ENCODE results near the gene DIRAS3. TPM values are rescaled to one million over a fixed set of nuclear protein-coding genes. Genes with fewer than 3 reads are reported as not detected.

DIRAS3 gene, protein sequence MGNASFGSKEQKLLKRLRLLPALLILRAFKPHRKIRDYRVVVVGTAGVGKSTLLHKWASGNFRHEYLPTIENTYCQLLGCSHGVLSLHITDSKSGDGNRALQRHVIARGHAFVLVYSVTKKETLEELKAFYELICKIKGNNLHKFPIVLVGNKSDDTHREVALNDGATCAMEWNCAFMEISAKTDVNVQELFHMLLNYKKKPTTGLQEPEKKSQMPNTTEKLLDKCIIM
- not detected in 2 replicates for total RNA-seq (2014; rRNA removed; shearing (Covaris generic))
- not detected in 2 replicates for total RNA-seq (2022)
- not detected for Bru-seq, nascent RNA
- BruChase-seq, experiment 1, labeled RNA remaining after a 6-hour chase, result not detected
- BruChase-seq, experiment 2, labeled RNA remaining after a 2-hour chase, result not detected
- long read RNA-seq, result 0 reads

DNA sequence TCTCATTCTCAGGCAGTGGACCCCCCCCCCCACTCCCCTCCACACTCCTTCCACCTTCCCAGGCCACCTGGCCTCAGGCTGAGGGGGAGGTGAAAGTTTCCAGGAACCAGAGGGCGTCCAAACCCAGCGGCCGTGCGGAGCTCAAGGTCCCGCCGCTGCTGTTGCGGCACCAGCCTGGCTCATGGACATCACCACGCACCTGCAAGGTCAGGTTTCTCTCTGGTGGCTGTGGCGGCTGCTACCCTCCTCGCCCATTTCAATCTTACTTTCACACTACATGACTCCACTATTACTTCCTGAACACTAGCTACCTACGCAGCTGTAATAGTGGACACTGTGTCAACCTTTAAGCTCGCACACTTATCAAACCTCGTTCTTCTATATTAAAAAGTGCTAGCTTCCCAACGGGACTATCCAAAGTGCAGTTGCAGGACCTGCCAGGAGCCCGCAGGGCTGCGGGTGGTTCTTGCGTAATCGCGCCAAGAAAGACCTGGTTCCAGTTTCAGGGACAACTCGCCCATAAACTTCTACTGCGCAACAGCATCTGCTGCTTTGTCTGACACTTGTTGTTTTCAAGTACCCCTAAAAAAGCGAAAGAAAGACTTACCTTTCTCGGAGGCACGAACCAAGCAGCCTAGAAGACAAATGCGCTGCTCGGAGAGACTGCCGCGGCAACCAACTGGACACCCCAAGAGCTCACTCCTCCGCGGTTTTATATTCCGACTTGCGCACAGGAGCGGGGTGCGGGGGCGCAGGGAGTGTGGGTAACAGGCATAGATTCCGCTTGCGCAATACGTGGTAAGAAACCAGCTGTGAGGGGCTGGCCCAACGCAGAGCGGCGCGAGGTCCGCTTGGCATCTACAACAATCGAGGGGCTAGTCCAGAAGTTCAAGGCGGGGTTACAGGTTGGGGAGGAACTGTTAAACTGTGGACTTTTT, at the start of gene DIRAS3:
Gene DIRAS3, minus strand, starts transcription at position 687 of the 938 bp plus-strand sequence. CDS start 3,330 bp downstream, outside the sequence.
- Histone ChIP-seq H3K79me2 (ENCODE audit: insufficient read depth, low read depth, low read length) (no peaks in the 10 kb centered on the region), H3K4me3 (ENCODE audit: low read depth, low read length, poor library complexity, severe bottlenecking) (no peak within 1 kb of the TSS), H2AFZ (ENCODE audit: low read length) (no peak within 1 kb of the TSS), H4K20me1 (ENCODE audit: insufficient read depth, low read length) (no peaks in the 10 kb centered on the region), H3K36me3 (ENCODE audit: insufficient read depth, low read length) (no peaks in the 10 kb centered on the region), H3K4me2 (ENCODE audit: low read length) (no peak within 1 kb of the TSS), H3K27ac (ENCODE audit: low read depth, low read length, poor library complexity, severe bottlenecking) (no peak within 1 kb of the TSS), H3K9me3 (ENCODE audit: low read length) (no peaks in the 10 kb centered on the region), H3K9me2 (ENCODE audit: insufficient read depth, low read length) (no peaks in the 10 kb centered on the region), H3K4me1 (ENCODE audit: insufficient read depth, low read length, poor library complexity, severe bottlenecking) (no peaks in the 10 kb centered on the region)
- no peak for DNase-seq (ENCODE audit: low spot score)
- POLR2A ChIA-PET, result interaction anchor here (0.7 kb wide), 1 partner anchor 929 kb away, joined by 4 read pairs; no protein-coding TSS in a partner anchor
- TF ChIP-seq CTCF (conservative IDR thresholded peaks at IDR 0.05; ENCODE audit: low read length) (no peak), EZH2phosphoT487 (IDR thresholded peaks at IDR 0.05; ENCODE audit: borderline replicate concordance, low read depth, low read length) (no peak)
- intact Hi-C loops (cut with micrococcal nuclease; ENCODE audit: unreplicated experiment), result no loop called here
- no TSS peak for BruUV-seq (replicated peaks)
- CTCF ChIA-PET (ENCODE audit: unreplicated experiment), result no interaction called here

DNA sequence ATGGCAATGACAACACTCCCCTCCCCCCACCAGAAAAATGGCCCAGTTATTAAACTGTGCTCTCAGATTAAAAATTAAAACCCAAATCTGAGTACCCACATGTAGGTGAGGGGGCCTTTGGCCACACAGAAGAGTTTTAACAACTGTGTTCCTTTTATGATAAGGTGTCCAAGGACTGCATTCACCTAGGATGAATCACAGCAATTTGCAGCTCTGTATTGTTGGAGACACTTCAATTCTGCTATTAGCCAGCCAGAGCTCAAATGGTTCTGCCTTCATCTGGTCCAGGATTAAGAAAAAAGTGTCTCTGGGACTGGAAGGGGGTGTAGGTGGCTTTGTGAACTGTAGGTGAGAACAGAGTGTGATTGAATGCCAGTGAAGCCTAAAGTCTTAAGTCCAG, 43.3 kb upstream of the DIRAS3 start:
- H3K4me2 ChIP-seq (ENCODE audit: low read length), result no peak overlapping the region
- no peak for DNase-seq (ENCODE audit: low spot score)
- POLR2A ChIA-PET, result interaction anchor here (0.5 kb wide), 1 partner anchor 15 kb away, joined by 3 read pairs; no protein-coding TSS in a partner anchor
- intact Hi-C loops (cut with micrococcal nuclease; ENCODE audit: unreplicated experiment), result no loop called here
- no peak overlapping the region for H2AFZ ChIP-seq (ENCODE audit: low read length)
- H3K36me3 ChIP-seq (ENCODE audit: insufficient read depth, low read length), result no peaks in the 10 kb centered on the region
- CTCF ChIA-PET (ENCODE audit: unreplicated experiment), result interaction anchor here (0.5 kb wide), 1 partner anchor 72 kb away, joined by 3 read pairs; no protein-coding TSS in a partner anchor
- H3K27ac ChIP-seq (ENCODE audit: low read depth, low read length, poor library complexity, severe bottlenecking), result no peak overlapping the region
- H3K79me2 ChIP-seq (ENCODE audit: insufficient read depth, low read depth, low read length), result no peaks in the 10 kb centered on the region
- BruUV-seq (replicated peaks), result no TSS peak
- H3K4me3 ChIP-seq (ENCODE audit: low read depth, low read length, poor library complexity, severe bottlenecking), result no peak overlapping the region
- TF ChIP-seq EZH2phosphoT487 (IDR thresholded peaks at IDR 0.05; ENCODE audit: borderline replicate concordance, low read depth, low read length), result no peak
- TF ChIP-seq CTCF (conservative IDR thresholded peaks at IDR 0.05; ENCODE audit: low read length), result no peak
- no peaks in the 10 kb centered on the region for H3K9me3 ChIP-seq (ENCODE audit: low read length)
- H3K9me2 ChIP-seq (ENCODE audit: insufficient read depth, low read length), result no peaks in the 10 kb centered on the region
- H4K20me1 ChIP-seq (ENCODE audit: insufficient read depth, low read length), result no peaks in the 10 kb centered on the region
- no peaks in the 10 kb centered on the region for H3K4me1 ChIP-seq (ENCODE audit: insufficient read depth, low read length, poor library complexity, severe bottlenecking)

Measured in OCI-LY7 (cell line).